Measurements from ENCODE around the gene DCC. TPM values are rescaled to one million over a fixed set of nuclear protein-coding genes. Genes with fewer than 3 reads are reported as not detected.

The DCC gene
- total and polyA plus RNA-seq, 9 of the 15 experiments (the other 6 are each of a cell fraction or from before 2014, with no cell fraction given): not detected

DNA sequence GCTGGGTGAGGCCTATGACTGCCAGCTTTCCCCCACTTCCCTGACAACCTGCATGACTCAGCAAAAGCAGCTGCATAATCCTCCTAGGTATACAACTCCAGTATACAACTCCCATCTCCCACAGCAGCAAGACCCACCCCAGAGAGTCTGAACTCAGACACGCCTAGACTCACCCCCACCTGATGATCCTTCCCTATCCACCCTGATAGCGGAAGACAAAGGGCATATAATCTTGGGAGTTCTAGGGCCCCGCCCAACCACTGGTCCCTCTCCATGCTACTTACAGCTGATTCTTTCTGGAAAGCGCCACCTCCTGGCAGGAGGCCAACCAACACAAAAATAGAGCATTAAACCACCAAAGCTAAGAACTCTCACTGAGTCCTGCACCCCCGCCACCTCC is 296.5 kb downstream of the DCC start:
- WGBS (ENCODE audit: insufficient coverage, low coverage, missing lambda C conversion rate): 5% methylated on average over 3 of the region's 5 CpGs
- Histone ChIP-seq H3K9me1 (ENCODE audit: control insufficient read depth, insufficient read depth, low read length) (no peaks in the 10 kb centered on the region), H4K20me1 (replicated peaks; ENCODE audit: control insufficient read depth, insufficient read depth, low read length) (no peaks in the 10 kb centered on the region), H3K4me3 (no peak overlapping the region), H3K4me2 (ENCODE audit: insufficient read depth, low read length) (no peak overlapping the region), H3K9ac (ENCODE audit: insufficient read depth in 1 of 2, low read depth in 2 of 2, low read length in 2 of 2) (no peak overlapping the region), H2AFZ (ENCODE audit: low read depth, low read length) (no peak overlapping the region), H3K27ac (ENCODE audit: extremely low read depth, low read depth, low read length) (no peak overlapping the region), H3K36me3 (ENCODE audit: control insufficient read depth, insufficient read depth, low read length) (no peaks in the 10 kb centered on the region), H3K9me3 (replicated peaks; ENCODE audit: control insufficient read depth, insufficient read depth, low read depth, low read length) (no peaks in the 10 kb centered on the region), H3K4me1 (replicated peaks in 1 of 2; ENCODE audit: control insufficient read depth in 2 of 2, insufficient read depth in 2 of 2, low read length in 2 of 2) (no peaks in the 10 kb centered on the region), H3K27me3 (ENCODE audit: control insufficient read depth in 2 of 2, insufficient read depth in 2 of 2, low read length in 2 of 2) (no peaks in the 10 kb centered on the region), H3K79me2 (ENCODE audit: control insufficient read depth, insufficient read depth, low read length) (no peaks in the 10 kb centered on the region)
- POLR2A ChIA-PET: interaction anchor here (0.6 kb wide), 1 partner anchor 428 kb away, joined by 3 read pairs; no protein-coding TSS in a partner anchor
- in situ Hi-C loops (cut with MboI): no loop called here
- ATAC-seq (no peak), FAIRE-seq (no peak), DNase-seq (ENCODE audit: extremely low read depth in 1 of 4, low spot score in 3 of 4) (no peak)
- CTCF ChIA-PET (ENCODE audit: low intra/inter-chr PET ratio): no interaction called here
- BruUV-seq (replicated peaks): no TSS peak
- intact Hi-C loops (cut with micrococcal nuclease): no loop called here
- TF ChIP-seq HOXB6 (CRISPR knock-in tag; IDR thresholded peaks at IDR 0.05; ENCODE audit: borderline replicate concordance): no peak
- TF ChIP-seq, protein P1, sequence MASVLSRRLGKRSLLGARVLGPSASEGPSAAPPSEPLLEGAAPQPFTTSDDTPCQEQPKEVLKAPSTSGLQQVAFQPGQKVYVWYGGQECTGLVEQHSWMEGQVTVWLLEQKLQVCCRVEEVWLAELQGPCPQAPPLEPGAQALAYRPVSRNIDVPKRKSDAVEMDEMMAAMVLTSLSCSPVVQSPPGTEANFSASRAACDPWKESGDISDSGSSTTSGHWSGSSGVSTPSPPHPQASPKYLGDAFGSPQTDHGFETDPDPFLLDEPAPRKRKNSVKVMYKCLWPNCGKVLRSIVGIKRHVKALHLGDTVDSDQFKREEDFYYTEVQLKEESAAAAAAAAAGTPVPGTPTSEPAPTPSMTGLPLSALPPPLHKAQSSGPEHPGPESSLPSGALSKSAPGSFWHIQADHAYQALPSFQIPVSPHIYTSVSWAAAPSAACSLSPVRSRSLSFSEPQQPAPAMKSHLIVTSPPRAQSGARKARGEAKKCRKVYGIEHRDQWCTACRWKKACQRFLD (CRISPR knock-in tag; IDR thresholded peaks at IDR 0.05): no peak
- no peak for TF ChIP-seq SNIP1 (IDR thresholded peaks at IDR 0.05; ENCODE audit: low read depth)
- TF ChIP-seq, protein P2, sequence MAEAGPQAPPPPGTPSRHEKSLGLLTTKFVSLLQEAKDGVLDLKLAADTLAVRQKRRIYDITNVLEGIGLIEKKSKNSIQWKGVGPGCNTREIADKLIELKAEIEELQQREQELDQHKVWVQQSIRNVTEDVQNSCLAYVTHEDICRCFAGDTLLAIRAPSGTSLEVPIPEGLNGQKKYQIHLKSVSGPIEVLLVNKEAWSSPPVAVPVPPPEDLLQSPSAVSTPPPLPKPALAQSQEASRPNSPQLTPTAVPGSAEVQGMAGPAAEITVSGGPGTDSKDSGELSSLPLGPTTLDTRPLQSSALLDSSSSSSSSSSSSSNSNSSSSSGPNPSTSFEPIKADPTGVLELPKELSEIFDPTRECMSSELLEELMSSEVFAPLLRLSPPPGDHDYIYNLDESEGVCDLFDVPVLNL (CRISPR knock-in tag; IDR thresholded peaks at IDR 0.05; ENCODE audit: low read depth): no peak
- TF ChIP-seq, protein P3, sequence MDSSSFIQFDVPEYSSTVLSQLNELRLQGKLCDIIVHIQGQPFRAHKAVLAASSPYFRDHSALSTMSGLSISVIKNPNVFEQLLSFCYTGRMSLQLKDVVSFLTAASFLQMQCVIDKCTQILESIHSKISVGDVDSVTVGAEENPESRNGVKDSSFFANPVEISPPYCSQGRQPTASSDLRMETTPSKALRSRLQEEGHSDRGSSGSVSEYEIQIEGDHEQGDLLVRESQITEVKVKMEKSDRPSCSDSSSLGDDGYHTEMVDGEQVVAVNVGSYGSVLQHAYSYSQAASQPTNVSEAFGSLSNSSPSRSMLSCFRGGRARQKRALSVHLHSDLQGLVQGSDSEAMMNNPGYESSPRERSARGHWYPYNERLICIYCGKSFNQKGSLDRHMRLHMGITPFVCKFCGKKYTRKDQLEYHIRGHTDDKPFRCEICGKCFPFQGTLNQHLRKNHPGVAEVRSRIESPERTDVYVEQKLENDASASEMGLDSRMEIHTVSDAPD (CRISPR knock-in tag; IDR thresholded peaks at IDR 0.05): no peak
- TF ChIP-seq, protein P4, sequence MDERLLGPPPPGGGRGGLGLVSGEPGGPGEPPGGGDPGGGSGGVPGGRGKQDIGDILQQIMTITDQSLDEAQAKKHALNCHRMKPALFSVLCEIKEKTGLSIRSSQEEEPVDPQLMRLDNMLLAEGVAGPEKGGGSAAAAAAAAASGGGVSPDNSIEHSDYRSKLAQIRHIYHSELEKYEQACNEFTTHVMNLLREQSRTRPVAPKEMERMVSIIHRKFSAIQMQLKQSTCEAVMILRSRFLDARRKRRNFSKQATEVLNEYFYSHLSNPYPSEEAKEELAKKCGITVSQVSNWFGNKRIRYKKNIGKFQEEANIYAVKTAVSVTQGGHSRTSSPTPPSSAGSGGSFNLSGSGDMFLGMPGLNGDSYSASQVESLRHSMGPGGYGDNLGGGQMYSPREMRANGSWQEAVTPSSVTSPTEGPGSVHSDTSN (CRISPR knock-in tag; IDR thresholded peaks at IDR 0.05; ENCODE audit: low read depth): no peak
- TF ChIP-seq, protein P4 (tag; conservative IDR thresholded peaks at IDR 0.05; ENCODE audit: low read depth): no peak
- no peak for TF ChIP-seq PYGO2 (tag; IDR thresholded peaks at IDR 0.05)
- TF ChIP-seq KDM5B (IDR thresholded peaks at IDR 0.05; ENCODE audit: insufficient replicate concordance, low read depth, low read length): no peak
- TF ChIP-seq, protein P5, sequence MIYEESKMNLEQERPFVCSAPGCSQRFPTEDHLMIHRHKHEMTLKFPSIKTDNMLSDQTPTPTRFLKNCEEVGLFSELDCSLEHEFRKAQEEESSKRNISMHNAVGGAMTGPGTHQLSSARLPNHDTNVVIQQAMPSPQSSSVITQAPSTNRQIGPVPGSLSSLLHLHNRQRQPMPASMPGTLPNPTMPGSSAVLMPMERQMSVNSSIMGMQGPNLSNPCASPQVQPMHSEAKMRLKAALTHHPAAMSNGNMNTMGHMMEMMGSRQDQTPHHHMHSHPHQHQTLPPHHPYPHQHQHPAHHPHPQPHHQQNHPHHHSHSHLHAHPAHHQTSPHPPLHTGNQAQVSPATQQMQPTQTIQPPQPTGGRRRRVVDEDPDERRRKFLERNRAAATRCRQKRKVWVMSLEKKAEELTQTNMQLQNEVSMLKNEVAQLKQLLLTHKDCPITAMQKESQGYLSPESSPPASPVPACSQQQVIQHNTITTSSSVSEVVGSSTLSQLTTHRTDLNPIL (CRISPR knock-in tag; IDR thresholded peaks at IDR 0.05): no peak
- no peak for TF ChIP-seq SUPT5H (IDR thresholded peaks at IDR 0.05)
- TF ChIP-seq, protein P6, sequence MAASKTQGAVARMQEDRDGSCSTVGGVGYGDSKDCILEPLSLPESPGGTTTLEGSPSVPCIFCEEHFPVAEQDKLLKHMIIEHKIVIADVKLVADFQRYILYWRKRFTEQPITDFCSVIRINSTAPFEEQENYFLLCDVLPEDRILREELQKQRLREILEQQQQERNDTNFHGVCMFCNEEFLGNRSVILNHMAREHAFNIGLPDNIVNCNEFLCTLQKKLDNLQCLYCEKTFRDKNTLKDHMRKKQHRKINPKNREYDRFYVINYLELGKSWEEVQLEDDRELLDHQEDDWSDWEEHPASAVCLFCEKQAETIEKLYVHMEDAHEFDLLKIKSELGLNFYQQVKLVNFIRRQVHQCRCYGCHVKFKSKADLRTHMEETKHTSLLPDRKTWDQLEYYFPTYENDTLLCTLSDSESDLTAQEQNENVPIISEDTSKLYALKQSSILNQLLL (CRISPR knock-in tag; IDR thresholded peaks at IDR 0.05; ENCODE audit: borderline replicate concordance): no peak
- TF ChIP-seq E2F3 (CRISPR knock-in tag; IDR thresholded peaks at IDR 0.05): no peak

All from K562 (cell line).